Ascending aorta (tissue), 2 donors: ENCODE data around the gene LONP1. TPM values are rescaled to one million over a fixed set of nuclear protein-coding genes. Genes with fewer than 3 reads are reported as not detected.
A peak's percentile ranks its signal among the peaks of the same experiment; 100 is the strongest.
"Not testable (repeated sequence)": the region's sequence is repeated elsewhere in the genome, so short reads cannot be mapped to it uniquely, and the experiment has no call there.

Experiments
- DNase-seq, 2 donors: peaks; one replicate each; pipeline ENCODE4 v3.0.0-alpha.2; 2019; ENCODE audit warnings: low spot score in 2 of 2
- H3K27ac ChIP-seq, 2 donors: fragments of 200-600 bp; sonication (generic); one replicate each; pipeline ENCODE4 v1.5.1; 2016 to 2017; ENCODE audit warnings: mild to moderate bottlenecking in 1 of 2
- H3K27me3 ChIP-seq: fragments of 200-600 bp; sonication (generic); one replicate; pipeline ENCODE4 v1.5.1; 2017
- H3K36me3 ChIP-seq, 2 donors: fragments of 200-600 bp; sonication (generic); one replicate each; pipeline ENCODE4 v1.5.1; 2016
- H3K4me1 ChIP-seq, 2 donors: fragments of 200-600 bp; sonication (generic); one replicate each; pipeline ENCODE4 v1.5.1; 2016 to 2017; ENCODE audit warnings: mild to moderate bottlenecking in 1 of 2
- H3K4me3 ChIP-seq, 2 donors: fragments of 200-600 bp; sonication (generic); one replicate each; pipeline ENCODE4 v1.5.1; 2016 to 2017; ENCODE audit warnings: mild to moderate bottlenecking in 1 of 2
- H3K9me3 ChIP-seq, 2 donors: fragments of 200-600 bp; sonication (generic); one replicate each; pipeline ENCODE4 v1.5.1; 2016
- CTCF ChIP-seq, 3 experiments: fragments of 200-600 bp in 2 of 3; fragments of 450-650 bp in 1 of 3; sonication (generic) in 2 of 3; IDR thresholded peaks; one replicate each; pipeline ENCODE4 v1.5.1; 2016 to 2019; ENCODE audit warnings: antibody characterized with exemption in 3 of 3, mild to moderate bottlenecking in 1 of 3, moderate library complexity in 1 of 3
- intact Hi-C: fragments of 100-400 bp; cut with DNase I; formaldehyde crosslinking; loops from one replicate; pipeline ENCODE4 v1.15.1; 2023
- total RNA-seq: library from RNA; depleted of rRNA; stranded (reverse); fragments of >200 nt; gene quantifications from one replicate; pipeline ENCODE4 v1.1.0, GENCODE V29; 2016

LONP1 gene
- total RNA-seq, 1 donor from 2014 or later, result 60.0 TPM

- Histone ChIP-seq H3K4me3 (peak overlapping the region; percentile 65 to 70), H3K27me3 (no peaks in the 10 kb centered on the region), H3K36me3 (peaks cover 54 to 56% of the 10 kb centered on the region in 2 donors), H3K4me1 (peaks cover 5 to 11% of the 10 kb centered on the region in 2 donors), H3K9me3 (no peaks in the 10 kb centered on the region), H3K27ac (peak overlapping the region; percentile 85 to 88)
- intact Hi-C loops, result loop anchor here (2.0 kb wide), 1 partner anchor 69 kb away; the partner anchor contains the start of genes SAFB and SAFB2
- no peak for DNase-seq
- TF ChIP-seq CTCF (IDR thresholded peaks at IDR 0.05), result no peak
Measured at GRCh38 chr19:5691822-5692722, 27.9 kb downstream of the LONP1 start.

- H3K27me3 ChIP-seq, result no peaks in the 10 kb centered on the region
- peak overlapping the region; percentile 85 to 88 for H3K27ac ChIP-seq
- peaks cover 45 to 48% of the 10 kb centered on the region in 2 donors for H3K36me3 ChIP-seq
- H3K4me3 ChIP-seq, result peak overlapping the region; percentile 65 to 70
- intact Hi-C loops, result loop anchor here (1.0 to 2.0 kb wide), 3 partner anchors 11 to 68 kb away; partner anchors contain the start of genes CATSPERD, LONP1, MICOS13 and SAFB
- no peaks in the 10 kb centered on the region for H3K9me3 ChIP-seq
- no peak for TF ChIP-seq CTCF (IDR thresholded peaks at IDR 0.05)
- DNase-seq, result no peak
- H3K4me1 ChIP-seq, result peaks cover 5 to 13% of the 10 kb centered on the region in 2 donors
Measured at GRCh38 chr19:5690955-5691821, 28.8 kb downstream of the LONP1 start.

GRCh38 chr19:5690125-5690954 lies 29.6 kb downstream of the LONP1 start, which contains the start of gene RPL36:
RPL36 (plus strand) TSS chr19:5690295; CDS start chr19:5690508, 213 bp downstream.
- intact Hi-C loops, result loop anchor here (1.0 to 2.0 kb wide), 3 partner anchors 10 to 68 kb away; partner anchors contain the start of genes CATSPERD, LONP1, MICOS13 and SAFB
- peaks cover 5 to 13% of the 10 kb centered on the region in 2 donors for H3K4me1 ChIP-seq
- H3K36me3 ChIP-seq, result peaks cover 36 to 39% of the 10 kb centered on the region in 2 donors
- H3K27ac ChIP-seq, result peak within 1 kb of the TSS; percentile 85 to 88
- peak within 1 kb of the TSS; percentile 65 to 70 for H3K4me3 ChIP-seq
- peak; percentile 84 to 99 for DNase-seq
- TF ChIP-seq CTCF (IDR thresholded peaks at IDR 0.05), result peak; percentile 94 to 98 (median 95)
- H3K9me3 ChIP-seq, result no peaks in the 10 kb centered on the region
- H3K27me3 ChIP-seq, result no peaks in the 10 kb centered on the region

GRCh38 chr19:5688262-5688881 lies 31.6 kb downstream of the LONP1 start:
- H3K4me3 ChIP-seq, H3K9me3 ChIP-seq, intact Hi-C loops, DNase-seq, H3K27ac ChIP-seq, H3K27me3 ChIP-seq: not testable (repeated sequence)
- Histone ChIP-seq H3K36me3 (peaks cover 17 to 19% of the 10 kb centered on the region in 2 donors), H3K4me1 (peaks cover 5 to 13% of the 10 kb centered on the region in 2 donors)
